Measurements from ENCODE around the gene TNFRSF11A. TPM values are rescaled to one million over a fixed set of nuclear protein-coding genes. Genes with fewer than 3 reads are reported as not detected.

TNFRSF11A gene
- total RNA-seq = under 0.01 and 0.39 TPM in 2 replicates

GRCh38 chr18:62324917-62325805 lies at the start of gene TNFRSF11A:
Gene TNFRSF11A (plus strand): TSS chr18:62325310. CDS start chr18:62325353, 43 bp downstream.

Small RNA genes within 50 kb of the gene (small RNA-seq; reads per million reads assigned to genes)
- gene AC100843.2 = not detected
- gene RF00019 = not detected

Other genes starting within 250 kb of the TNFRSF11A start
- 41.5 and 46.9 TPM in 2 replicates for gene PIGN, start 138.3 kb upstream of the TNFRSF11A start, total RNA-seq
- gene RELCH, start 138.1 kb upstream of the TNFRSF11A start, total RNA-seq = 22.8 and 42.6 TPM in 2 replicates
- gene ZCCHC2, start 197.7 kb downstream of the TNFRSF11A start, total RNA-seq = 12.1 and 16.6 TPM in 2 replicates